ENCODE measurements around the gene ERFL. TPM values are rescaled to one million over a fixed set of nuclear protein-coding genes. Genes with fewer than 3 reads are reported as not detected.

Gene ERFL
- total and polyA plus RNA-seq, 2 of the 8 experiments (the other 6 are each of a cell fraction or from before 2014, with no cell fraction given), result 0.12 TPM; not detected in 1

GRCh38 chr19:41957838-41958366, 29.7 kb upstream of the ERFL start (continued):
- TF ChIP-seq RXRA (IDR thresholded peaks at IDR 0.05; ENCODE audit: insufficient read depth, low read depth, low read length) (0 out of 2 replicates have a peak, but pooled peaks have one; percentile 9), SAP30 (IDR thresholded peaks at IDR 0.05; ENCODE audit: insufficient read depth, insufficient replicate concordance, low read length) (no peak), BCL11A (IDR thresholded peaks at IDR 0.05; ENCODE audit: low read depth in 2 of 2, low read length in 2 of 2) (no peak), ASH2L (IDR thresholded peaks at IDR 0.05; ENCODE audit: low read length) (no peak), JUND (IDR thresholded peaks at IDR 0.05; ENCODE audit: low read length) (no peak), YY1 (IDR thresholded peaks at IDR 0.05; ENCODE audit: low read depth, low read length) (no peak), USF2 (IDR thresholded peaks at IDR 0.05; ENCODE audit: low read length) (0 out of 2 replicates have a peak, but pooled peaks have one; percentile 21), HDAC6 (IDR thresholded peaks at IDR 0.05; ENCODE audit: low read depth, low read length) (no peak), SIRT6 (IDR thresholded peaks at IDR 0.05; ENCODE audit: low read length) (no peak), FOSL1 (IDR thresholded peaks at IDR 0.05; ENCODE audit: insufficient read depth, low read depth, low read length) (no peak), TEAD4 (IDR thresholded peaks at IDR 0.05; ENCODE audit: low read depth, low read length) (no peak), EGR1 (IDR thresholded peaks at IDR 0.05; ENCODE audit: borderline replicate concordance, low read depth, low read length) (no peak), TAF1 (IDR thresholded peaks at IDR 0.05; ENCODE audit: low read depth, low read length) (no peak), CTCF (IDR thresholded peaks at IDR 0.05; ENCODE audit: control extremely low read depth in 1 of 3, insufficient read depth in 1 of 3, low read depth in 1 of 3, low read length in 3 of 3) (peak; percentile 86 to 96 (median 95)), TCF12 (IDR thresholded peaks at IDR 0.05; ENCODE audit: low read depth, low read length) (no peak), NANOG (IDR thresholded peaks at IDR 0.05; ENCODE audit: insufficient read depth, low read depth, low read length, poor library complexity, severe bottlenecking) (no peak)

Data from H1 (cell line).